ENCODE data around the gene ZNF766.

DNA sequence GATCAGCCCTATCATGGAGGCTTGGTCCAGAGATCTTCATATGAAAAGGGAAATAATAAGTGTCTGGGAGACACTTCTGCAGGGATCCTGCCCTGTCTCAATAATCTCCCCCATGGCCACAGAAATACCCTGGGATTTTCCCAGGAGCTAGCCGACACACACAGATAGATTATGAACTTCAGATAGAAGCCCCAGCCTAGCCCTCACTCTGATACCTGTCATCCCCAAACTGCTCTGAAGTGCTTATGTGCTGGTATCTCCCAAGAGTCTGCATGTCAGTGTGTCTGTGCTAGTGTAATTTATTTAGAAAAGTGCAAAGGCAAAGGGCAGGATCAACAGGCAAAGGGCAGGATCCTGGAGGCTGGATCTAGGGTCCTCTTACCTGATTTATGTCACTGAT, 38.7 kb upstream of the ZNF766 start:
- no peak for TF ChIP-seq POLR2AphosphoS5 (IDR thresholded peaks at IDR 0.05; ENCODE audit: insufficient read depth in 1 of 2, low read depth in 1 of 2)
- TF ChIP-seq CTCF (IDR thresholded peaks at IDR 0.05): no peak
- TF ChIP-seq POLR2A (IDR thresholded peaks at IDR 0.05): no peak

Measured in vagina (tissue), 2 donors.